Heart right ventricle (tissue), 16 donors: ENCODE data around the gene SCOC. TPM values are rescaled to one million over a fixed set of nuclear protein-coding genes. Genes with fewer than 3 reads are reported as not detected.

Experiments used
- ATAC-seq, 8 donors: fragments of 200-7000 bp; cut with Tn5 transposase; one replicate each; pipeline ENCODE4 v1.9.1; 2020; ENCODE audit warnings: mild to moderate bottlenecking in 8 of 8, moderate library complexity in 8 of 8, moderate number of reproducible peaks in 1 of 8
- DNase-seq, 2 donors: peaks; one replicate each; pipeline ENCODE4 v3.0.0-alpha.2; 2020
- H3K27ac ChIP-seq, 10 donors: fragments of 200-600 bp; sonication (generic) in 2 of 10; one replicate each; pipeline versions ENCODE4 v1.5.0 to v1.8.0; 2020 to 2022; ENCODE audit warnings: mild to moderate bottlenecking in 3 of 10
- H3K27me3 ChIP-seq, 7 donors: fragments of 200-600 bp; one replicate each; pipeline ENCODE4 v1.8.0; 2021 to 2022; ENCODE audit warnings: mild to moderate bottlenecking in 2 of 7
- H3K36me3 ChIP-seq, 9 donors: fragments of 200-600 bp; sonication (generic) in 1 of 9; one replicate each; pipeline versions ENCODE4 v1.5.0 to v1.8.0; 2020 to 2022; ENCODE audit warnings: mild to moderate bottlenecking in 2 of 9
- H3K4me1 ChIP-seq, 9 donors: fragments of 200-600 bp; sonication (generic) in 1 of 9; one replicate each; pipeline versions ENCODE4 v1.5.0 to v1.8.0; 2020 to 2022; ENCODE audit warnings: mild to moderate bottlenecking in 4 of 9
- H3K4me3 ChIP-seq, 10 donors: fragments of 200-600 bp; sonication (generic) in 2 of 10; one replicate each; pipeline versions ENCODE4 v1.5.0 to v1.8.0; 2020 to 2022; ENCODE audit warnings: mild to moderate bottlenecking in 7 of 10, moderate library complexity in 2 of 10
- H3K9me3 ChIP-seq, 11 donors: fragments of 200-600 bp in 10 of 11; sonication (generic) in 2 of 11; one replicate each; pipeline versions ENCODE4 v1.5.0 to v1.8.0; 2013 to 2022; ENCODE audit warnings: mild to moderate bottlenecking in 2 of 11, control low read depth in 1 of 11, moderate library complexity in 1 of 11
- CTCF ChIP-seq, 9 donors: fragments of 200-600 bp; sonication (generic) in 2 of 9; IDR thresholded peaks; one replicate each; pipeline versions ENCODE4 v1.5.0 to v1.8.0; 2021 to 2022; ENCODE audit warnings: antibody characterized with exemption in 9 of 9, mild to moderate bottlenecking in 5 of 9, moderate library complexity in 1 of 9
- whole genome bisulfite sequencing, 2 donors: extraction: QIAGEN DNeasy Blood & Tissue Kit; methylation state at CpG; one replicate each; pipeline ENCODE4 v1.1.7; 2013; ENCODE audit warnings: inconsistent platforms in 1 of 2; 5-methylcytosine and 5-hydroxymethylcytosine counted together
- intact Hi-C, 10 donors: fragments of 100-400 bp; cut with DNase I; formaldehyde crosslinking; loops; one replicate each; pipeline versions ENCODE4 v1.11.1 to v1.14.2; 2022
- polyA plus RNA-seq, 2 donors: library from polyadenylated mRNA; stranded (reverse); fragments of 200-250 nt; gene quantifications; one replicate each; pipeline ENCODE4 v1.2.3, GENCODE V29; 2013
- total RNA-seq, 10 donors: library from RNA; stranded (reverse); fragmentation: NEBNext Ultra II Directional in 3 of 10; extraction: Animal tissue kit (Norgen Biotek cat#: 25700) in 3 of 10; gene quantifications; one replicate each; pipeline versions ENCODE4 v1.2.1 to v1.2.4, GENCODE V29; 2021 to 2023
- donor health status: Arrhythmogenic right ventricular cardiomyopathy.
- donor health status: ischemic (EF 13 %, LVEDD 7.1; RV severe dilation, severe dysfunction).
- donor health status: healthy with polysubstance abuse.
- donor health status: DM: no; HTN: yes; CAD: no.
- donor health status: DM: no; HTN: no; CAD: no.
- donor health status: ischemic (EF 25% LVEDD 6.9; RV normal size, moderate dysfunction).
- donor health status: ischemic (EF 25% LVEDD 5.7; RV mildly dilated, moderate dysfunction).
- donor health status: healthy.
- donor health status: DM: yes; HTN: yes; CAD: no.
- donor health status: Ischemic cardiomyopathy.
- donor health status: ischemic (EF 35%, LVEDD 5.7; RV mildly dilated, moderate dysfunction).
- donor health status: nonischemic (EF 11% LVEDD 7.7; RV severe dilation, severe dysfunction).
- donor health status: DM: yes; HTN: yes; CAD: no.
- donor health status: PGD.
- donor health status: ischemic (EF 29% LVEDD 5.4; RV normal size, mild dysfunction).
- donor health status: nonischemic (EF 23%, LVEDD 6.1; RV moderate dilation, normal function).

SCOC gene
- total and polyA plus RNA-seq, 12 donors: 41.0 to 76.8 (median 66.6) TPM

GRCh38 chr4:140426610-140427105, 53.2 kb downstream of the SCOC start:
- peak; percentile 76 to 94 (median 90) for ATAC-seq
- 3 to 6% methylated on average over 23 of the region's 23 CpGs for WGBS, 2 donors
- DNase-seq: peak; percentile 47 to 48
- Histone ChIP-seq H3K27me3 (peaks cover 0 to 14% (median 3%) of the 10 kb centered on the region in 7 donors), H3K36me3 (no peaks in the 10 kb centered on the region), H3K27ac (peak overlapping the region; percentile 53 to 91 (median 85)), H3K9me3 (no peaks in the 10 kb centered on the region), H3K4me3 (peak overlapping the region; percentile 57 to 84 (median 73)), H3K4me1 (peaks cover 0 to 22% (median 6%) of the 10 kb centered on the region in 9 donors)
- intact Hi-C loops: loop anchor here in 5 of 10 donors (5.0 to 10.0 kb wide), 4 partner anchors 54 to 101 kb away; partner anchors contain the start of genes ELMOD2 (in 3 of the 5) and SCOC (in 1 of the 5)
- TF ChIP-seq CTCF (IDR thresholded peaks at IDR 0.05): peak in 3 of 9 donors; percentile 18 to 36 (median 33)

- peak within 1 kb of the TSS; percentile 53 to 91 (median 85) for H3K27ac ChIP-seq
- intact Hi-C loops: loop anchor here in 5 of 10 donors (5.0 to 10.0 kb wide), 4 partner anchors 55 to 100 kb away; partner anchors contain the start of genes ELMOD2 (in 3 of the 5) and SCOC (in 1 of the 5)
Measured at GRCh38 chr4:140427106-140427918, 53.9 kb downstream of the SCOC start, which contains the start of gene CLGN. TSS of gene CLGN (minus strand) at chr4:140427648. CDS start at chr4:140413078, 14,570 bp downstream.

DNA sequence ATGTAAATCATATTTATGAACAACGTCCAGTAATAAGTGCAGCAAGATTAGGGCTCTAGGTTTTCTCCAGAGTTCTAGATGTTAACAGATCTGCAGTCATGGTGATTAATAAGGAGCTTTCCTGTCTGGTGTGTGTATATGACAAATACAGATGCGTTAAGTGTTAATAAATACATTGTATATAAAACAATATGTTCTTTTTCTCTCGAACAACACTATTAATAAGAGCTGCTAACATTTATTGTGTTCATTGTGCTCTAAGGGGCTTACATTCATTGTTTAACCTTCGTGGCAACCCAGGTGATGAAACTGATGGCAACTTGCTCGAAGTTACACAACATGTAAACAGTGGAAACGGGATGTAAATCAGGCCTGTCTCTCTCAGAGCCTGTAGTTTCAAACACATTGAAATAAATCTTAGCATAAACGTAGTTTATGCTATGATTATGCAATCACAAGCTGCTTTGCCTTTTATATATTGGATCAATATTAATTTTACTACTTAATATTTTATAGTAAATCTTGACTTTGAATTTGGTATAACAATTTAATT, 54.5 kb downstream of the SCOC start:
- H3K27ac ChIP-seq: peak overlapping the region in 9 of 10 donors; percentile 53 to 91 (median 86)
- ATAC-seq (no peak), DNase-seq (no peak)
- peak overlapping the region; percentile 57 to 84 (median 73) for H3K4me3 ChIP-seq
- 55 to 57% methylated on average over 7 of the region's 7 CpGs for WGBS, 2 donors
- H3K36me3 ChIP-seq: no peaks in the 10 kb centered on the region
- no peaks in the 10 kb centered on the region for H3K9me3 ChIP-seq
- peaks cover 0 to 22% (median 6%) of the 10 kb centered on the region in 9 donors for H3K4me1 ChIP-seq
- TF ChIP-seq CTCF (IDR thresholded peaks at IDR 0.05): no peak
- peaks cover 0 to 14% (median 3%) of the 10 kb centered on the region in 7 donors for H3K27me3 ChIP-seq
- intact Hi-C loops: loop anchor here in 5 of 10 donors (5.0 to 10.0 kb wide), 4 partner anchors 56 to 99 kb away; partner anchors contain the start of genes ELMOD2 (in 3 of the 5) and SCOC (in 1 of the 5)

More at GRCh38 chr4:140427106-140427918, 53.9 kb downstream of the SCOC start, which contains the start of gene CLGN:
- Histone ChIP-seq H3K36me3 (no peaks in the 10 kb centered on the region), H3K4me1 (peaks cover 0 to 22% (median 6%) of the 10 kb centered on the region in 9 donors), H3K9me3 (no peaks in the 10 kb centered on the region), H3K4me3 (peak within 1 kb of the TSS; percentile 57 to 84 (median 73)), H3K27me3 (peaks cover 0 to 14% (median 3%) of the 10 kb centered on the region in 7 donors)
- peak in 8 of 9 donors; percentile 43 to 70 (median 58) for TF ChIP-seq CTCF (IDR thresholded peaks at IDR 0.05)
- DNase-seq: peak; percentile 71 to 82
- 1% methylated on average over 73 of the region's 73 CpGs for WGBS, 2 donors
- ATAC-seq: peak; percentile 90 to 97 (median 95)

Other genes starting within 250 kb of the SCOC start
- gene MAML3, start 219.5 kb upstream of the SCOC start, total RNA-seq: 1 to 10 TPM; 1.3 to 4.6 (median 2.8) TPM
- 1 to 10 TPM; 1.1 to 1.2 TPM for gene MAML3, start 219.5 kb upstream of the SCOC start, polyA plus RNA-seq
- gene CLGN, start 54.0 kb downstream of the SCOC start, total RNA-seq: 100 to 1,000 TPM in 1 of 10 donors, 10 to 100 TPM in 9; 51.3 to 125 (median 71.6) TPM
- gene CLGN, start 54.0 kb downstream of the SCOC start, polyA plus RNA-seq: 10 to 100 TPM; 21.6 to 47.4 TPM
- gene MGAT4D, start 124.6 kb downstream of the SCOC start, total RNA-seq: not detected
- gene MGAT4D, start 124.6 kb downstream of the SCOC start, polyA plus RNA-seq: not detected
- gene ELMOD2, start 150.5 kb downstream of the SCOC start, total RNA-seq: 10 to 100 TPM; 14.3 to 20.3 (median 17.4) TPM
- gene ELMOD2, start 150.5 kb downstream of the SCOC start, polyA plus RNA-seq: 10 to 100 TPM in 1 of 2 donors, 1 to 10 TPM in 1; 6.3 to 16.8 TPM
- 1 to 10 TPM in 1 of 10 donors, under 1 TPM in 2, not detected in 7; 0.20 to 4.3 (median 0.30) TPM for gene UCP1, start 195.3 kb downstream of the SCOC start, total RNA-seq
- under 1 TPM; 0.22 to 0.66 TPM for gene UCP1, start 195.3 kb downstream of the SCOC start, polyA plus RNA-seq